ENCODE measurements around the gene RCOR1.
"Not testable (repeated sequence)": the region's sequence is repeated elsewhere in the genome, so short reads cannot be mapped to it uniquely, and the experiment has no call there.

Gene RCOR1

DNA sequence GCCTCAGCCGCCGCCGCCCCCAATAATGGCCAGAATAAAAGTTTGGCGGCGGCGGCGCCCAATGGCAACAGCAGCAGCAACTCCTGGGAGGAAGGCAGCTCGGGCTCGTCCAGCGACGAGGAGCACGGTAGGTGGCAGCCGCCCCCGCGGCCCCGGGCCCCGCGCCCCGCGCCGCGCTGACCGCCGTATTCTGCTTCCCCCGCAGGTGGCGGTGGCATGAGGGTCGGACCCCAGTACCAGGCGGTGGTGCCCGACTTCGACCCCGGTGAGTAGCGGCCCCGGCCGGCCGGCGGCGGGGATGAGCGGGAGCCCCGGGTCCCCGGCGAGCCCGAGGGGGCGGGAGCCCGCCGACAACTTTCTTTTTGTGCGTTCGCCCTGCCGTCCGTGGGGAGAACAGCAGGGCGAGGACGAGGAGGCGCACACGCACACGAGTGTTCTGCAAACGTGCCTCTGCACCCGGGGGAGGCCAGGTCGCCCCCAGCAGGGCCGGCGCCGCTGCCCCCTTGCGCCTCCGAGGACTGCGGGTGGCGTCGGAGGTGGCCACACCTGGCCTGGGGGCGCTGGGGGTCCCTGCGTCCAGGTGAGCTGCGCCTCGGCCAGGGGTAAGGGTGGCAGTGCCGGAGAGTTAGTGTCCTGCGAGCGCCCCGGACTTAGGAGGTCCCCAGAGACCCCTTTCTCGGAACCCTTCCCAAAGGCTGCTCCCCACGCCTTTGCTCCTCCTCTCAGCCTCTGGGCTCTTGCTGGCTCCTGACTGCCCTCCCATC lies 794 bp downstream of the RCOR1 start:
- peak; percentile 65 for DNase-seq (ENCODE audit: low read depth)

- DNase-seq (ENCODE audit: low read depth) = no peak
Observed at GRCh38 chr14:102593825-102594137, 1.3 kb downstream of the RCOR1 start.

DNA sequence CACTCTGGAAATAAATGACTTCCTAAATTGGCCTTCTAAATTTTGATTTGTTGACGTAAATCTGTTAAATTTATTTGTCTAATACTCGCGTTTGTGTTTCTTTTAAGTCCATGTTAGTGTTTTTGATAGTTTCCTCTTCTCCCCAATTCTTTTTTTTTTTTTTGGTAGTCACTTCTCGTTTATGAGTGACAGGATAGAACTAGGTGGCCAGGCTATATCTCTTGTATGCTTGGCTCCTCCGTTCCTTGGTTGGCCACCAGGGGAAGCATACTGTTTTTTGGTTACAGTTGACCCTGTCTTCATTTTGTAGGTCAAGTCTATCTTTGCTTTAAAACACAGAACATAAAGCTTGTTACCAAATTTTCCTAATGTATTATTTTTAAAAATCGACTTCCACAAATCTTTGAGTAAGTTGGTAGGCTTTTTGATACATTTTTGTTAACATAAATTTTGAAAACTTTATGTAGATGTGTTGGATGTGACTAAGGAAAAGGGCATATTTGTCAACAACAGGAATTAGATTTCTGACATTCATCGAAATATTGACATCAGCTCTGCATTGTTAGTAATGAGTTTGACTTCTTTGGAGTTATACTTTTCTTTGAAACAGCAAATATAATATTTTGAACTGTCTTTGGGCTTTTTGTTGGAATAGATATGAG lies 2.2 kb downstream of the RCOR1 start:
- DNase-seq (ENCODE audit: low read depth) = peak; percentile 87

DNA sequence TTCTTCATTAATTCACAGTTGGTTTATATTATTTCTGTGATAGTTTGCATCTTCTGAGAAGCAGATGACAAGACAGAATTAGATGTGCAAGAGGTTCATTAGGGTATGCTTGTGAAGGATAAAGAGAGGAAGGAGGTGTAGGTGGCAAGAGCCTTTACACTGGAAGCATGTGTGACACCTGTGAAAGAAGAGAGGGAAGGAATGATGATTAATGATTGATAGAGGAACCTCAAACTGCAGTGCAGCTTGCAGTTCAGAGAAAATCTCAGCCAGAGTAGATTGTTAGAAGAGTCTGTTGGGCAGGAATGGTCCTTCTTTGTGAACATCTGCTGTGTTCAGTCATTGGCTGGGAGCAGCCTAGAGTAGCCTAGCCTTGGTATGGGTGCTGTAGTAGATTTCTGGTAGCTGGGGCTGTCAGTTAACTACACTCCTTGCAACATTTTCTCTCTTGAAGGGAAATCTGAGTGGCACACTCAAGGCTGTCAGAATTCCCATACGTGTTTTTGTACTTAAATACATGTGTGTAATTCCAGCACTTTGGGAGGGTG lies 9.0 kb downstream of the RCOR1 start:
- DNase-seq (ENCODE audit: low read depth) = no peak

DNA sequence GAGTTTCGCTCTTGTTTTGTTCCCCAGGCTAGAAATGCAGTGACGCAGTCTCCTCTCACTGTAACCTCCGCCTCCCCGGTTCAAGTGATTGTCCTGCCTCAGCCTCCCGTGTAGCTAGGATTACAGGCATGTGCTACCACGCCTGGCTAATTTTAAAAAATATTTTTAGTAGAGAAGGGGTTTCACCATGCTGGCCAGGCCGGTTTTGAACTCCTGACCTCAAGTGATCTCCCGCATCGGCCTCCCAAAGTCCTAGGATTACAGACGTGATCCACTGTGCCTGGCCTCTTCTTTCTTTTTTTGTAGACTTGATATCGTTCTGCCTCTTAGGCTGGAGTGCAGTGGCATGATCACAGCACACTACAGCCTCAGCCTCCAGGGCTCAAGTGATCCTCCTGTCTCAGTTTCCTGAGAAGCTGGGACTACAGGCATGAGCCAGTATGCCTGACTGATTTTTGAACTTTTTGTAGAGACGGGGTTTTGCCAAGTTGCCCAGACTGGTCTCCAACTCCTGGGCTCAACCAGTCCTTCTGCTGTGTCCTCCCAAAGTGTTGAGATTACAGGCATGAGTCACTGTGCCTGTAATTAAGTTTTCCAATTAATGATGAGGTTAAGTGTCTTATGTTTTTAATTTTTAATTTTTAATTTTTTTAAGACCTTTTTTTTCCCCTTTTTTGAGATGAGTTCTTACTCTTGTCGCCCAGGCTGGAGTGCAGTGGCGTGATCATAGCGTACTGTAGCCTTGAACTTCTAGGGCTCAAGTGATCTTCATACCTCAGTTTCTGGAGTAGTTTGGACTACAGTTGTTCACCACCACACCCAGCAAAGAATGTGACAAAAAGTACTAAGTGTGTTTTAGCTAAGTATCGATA lies 10.2 kb downstream of the RCOR1 start:
- DNase-seq (ENCODE audit: low read depth) = no peak

DNA sequence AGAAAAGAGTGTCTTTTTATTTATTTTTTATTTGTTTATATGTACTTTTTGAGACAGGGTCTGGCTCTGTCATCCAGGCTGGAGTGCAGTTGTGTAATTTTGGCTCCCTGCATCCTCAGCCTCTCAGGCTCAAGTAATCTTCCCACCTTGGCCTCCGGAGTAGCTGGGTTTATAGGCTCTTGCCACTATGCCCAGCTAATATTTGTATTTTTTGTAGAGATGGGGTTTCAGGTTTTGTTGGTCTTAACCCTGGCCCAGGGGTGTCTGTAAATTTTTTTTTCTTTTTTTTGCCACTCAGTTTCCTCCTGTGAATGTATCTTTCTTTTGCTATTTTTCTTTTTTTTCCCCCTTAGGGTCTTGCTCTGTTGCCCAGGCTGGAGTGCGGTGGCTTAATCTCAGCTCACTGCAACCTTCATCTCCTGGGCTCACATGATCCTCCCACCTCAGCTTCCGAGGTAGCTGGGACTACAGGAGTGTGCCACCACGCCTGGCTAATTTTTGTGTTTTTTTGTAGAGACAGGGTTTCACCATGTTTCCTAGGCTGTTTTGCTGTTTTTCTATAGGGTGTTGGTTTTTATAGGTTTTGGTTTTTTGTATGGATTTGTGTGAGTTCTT lies 11.0 kb downstream of the RCOR1 start:
- DNase-seq (ENCODE audit: low read depth) = no peak

DNA sequence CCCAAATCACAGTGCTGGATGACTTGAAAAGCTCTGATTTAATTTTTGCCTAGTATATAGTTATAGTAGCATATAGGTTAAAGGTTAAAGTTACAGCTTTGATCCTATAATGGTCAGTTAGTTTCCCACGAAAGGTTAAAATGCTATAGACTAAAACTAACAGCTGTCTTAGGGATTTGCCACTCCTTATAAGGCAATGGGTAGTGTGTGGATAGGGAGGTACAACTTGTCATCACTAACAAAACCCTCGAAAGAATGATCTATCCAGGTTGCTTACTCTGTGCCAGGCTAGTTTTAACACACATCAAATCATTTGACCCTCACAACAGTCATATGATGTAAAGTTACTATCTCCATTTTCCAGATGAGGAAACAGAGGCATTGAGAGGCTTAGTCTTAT lies 11.7 kb downstream of the RCOR1 start:
- DNase-seq (ENCODE audit: low read depth) = no peak

DNA sequence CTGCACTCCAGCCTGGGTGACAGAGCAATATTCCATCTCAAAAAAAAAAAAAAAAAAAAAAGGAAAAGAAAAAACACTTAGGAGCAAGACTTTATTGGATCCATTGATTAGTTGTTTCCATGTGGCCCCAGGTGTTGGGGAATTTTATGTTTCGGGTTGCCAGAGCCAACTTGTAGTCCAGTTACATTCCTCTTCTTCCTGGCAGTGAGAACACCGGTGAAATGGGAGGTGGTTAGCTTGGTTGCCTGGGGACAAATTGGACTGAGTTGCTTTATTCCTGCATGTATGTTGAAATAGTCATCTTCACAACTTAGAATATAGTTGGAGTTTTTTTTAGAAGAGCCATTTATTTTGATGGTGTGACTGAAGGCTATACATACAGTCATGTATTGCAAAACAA lies 12.6 kb downstream of the RCOR1 start:
- peak; percentile 37 for DNase-seq (ENCODE audit: low read depth)

DNA sequence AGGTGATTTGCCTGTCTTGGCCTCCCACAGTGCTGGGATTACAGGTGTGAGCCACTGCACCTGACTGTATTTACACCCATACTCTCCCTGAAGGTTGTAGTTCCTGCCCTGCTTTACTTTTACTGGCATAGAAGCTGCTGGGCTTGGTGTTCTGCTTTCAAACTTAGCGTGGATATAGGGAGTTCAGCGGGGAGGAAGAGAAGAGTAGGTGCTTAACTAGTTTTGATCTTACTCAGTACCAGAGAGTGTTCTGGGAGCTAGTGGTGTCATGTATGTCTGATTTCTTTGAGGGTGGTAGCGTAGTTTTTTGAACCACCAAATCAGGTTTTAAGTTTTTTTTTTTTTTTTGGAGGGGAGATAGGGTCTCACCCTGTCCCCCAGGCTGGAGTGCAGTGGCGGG lies 13.8 kb downstream of the RCOR1 start:
- DNase-seq (ENCODE audit: low read depth) = no peak

DNA sequence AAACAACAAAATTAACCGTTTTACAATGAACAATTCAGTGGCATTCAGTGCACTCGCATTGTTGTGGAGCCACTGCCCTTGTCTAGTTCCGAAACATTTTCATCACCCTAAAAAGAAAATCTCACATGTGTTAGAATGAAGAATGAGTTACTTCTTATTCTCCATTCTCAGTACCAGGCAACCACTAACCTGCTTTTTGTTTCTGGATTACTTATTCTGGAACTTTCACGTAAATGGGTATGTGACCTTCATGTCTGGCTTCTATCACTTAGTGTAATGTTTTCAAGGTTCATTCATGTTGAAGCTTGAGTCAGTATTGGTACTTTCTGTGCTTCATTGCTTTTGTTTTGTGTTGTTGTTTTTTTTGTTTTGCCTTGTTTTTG lies 15.6 kb downstream of the RCOR1 start:
- DNase-seq (ENCODE audit: low read depth) = no peak

GRCh38 chr14:102610968-102611811 lies 18.7 kb downstream of the RCOR1 start:
- DNase-seq (ENCODE audit: low read depth) = no peak

DNA sequence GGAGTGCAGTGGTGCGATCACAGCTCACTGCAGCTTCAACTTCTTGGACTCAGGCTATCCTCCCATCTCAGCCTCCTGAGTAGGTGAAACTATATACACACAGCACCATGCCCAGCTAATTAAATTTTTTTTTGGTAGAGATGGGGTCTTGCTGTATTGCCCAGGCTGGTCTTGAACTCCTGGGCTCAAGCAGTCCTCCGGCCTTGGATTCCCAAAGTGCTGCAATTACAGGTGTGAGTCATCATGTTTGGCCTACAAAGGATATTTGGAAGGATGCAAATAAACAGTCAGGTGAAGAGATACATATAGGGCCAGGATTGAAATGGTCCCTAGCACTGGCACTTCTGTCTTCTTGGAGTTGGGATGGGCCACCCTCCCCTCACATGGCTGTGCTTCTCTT lies 23.9 kb downstream of the RCOR1 start:
- no peak for DNase-seq (ENCODE audit: low read depth)

- DNase-seq (ENCODE audit: low read depth) = no peak
Observed at GRCh38 chr14:102616799-102617198, 24.4 kb downstream of the RCOR1 start.

GRCh38 chr14:102619012-102619411 lies 26.6 kb downstream of the RCOR1 start:
- not testable (repeated sequence) for DNase-seq (ENCODE audit: low read depth)

GRCh38 chr14:102620413-102620812 lies 28.0 kb downstream of the RCOR1 start:
- peak; percentile 43 for DNase-seq (ENCODE audit: low read depth)

DNA sequence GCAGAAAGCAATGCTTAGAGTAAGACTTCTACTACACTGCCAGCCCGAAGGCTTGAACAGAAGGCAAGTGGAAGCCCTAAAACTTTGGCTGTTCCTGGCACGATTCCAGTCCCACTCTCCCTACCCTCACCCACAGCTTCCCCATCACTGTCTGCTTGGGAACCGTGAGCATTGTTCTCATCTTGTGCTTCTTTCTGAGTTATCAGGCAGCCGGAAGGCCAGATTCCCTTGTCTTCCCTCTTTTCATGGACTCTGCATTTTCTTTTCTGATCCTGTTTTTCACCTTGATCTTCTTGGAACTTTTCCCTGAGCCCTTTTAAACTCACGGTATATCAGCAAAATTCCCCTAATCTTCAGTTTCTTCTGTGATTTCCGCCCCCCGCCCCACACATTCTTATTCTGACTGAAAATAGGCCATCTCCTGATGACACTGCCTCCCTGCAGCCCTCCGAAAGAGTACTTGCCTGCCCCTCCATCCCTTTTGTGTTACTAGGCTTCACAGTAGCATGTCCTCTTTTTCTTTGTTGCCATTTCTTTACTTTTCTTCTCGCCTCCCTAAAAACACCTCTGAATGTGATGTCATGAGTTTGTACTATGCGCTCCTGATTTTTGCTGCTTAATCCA lies 29.9 kb downstream of the RCOR1 start:
- DNase-seq (ENCODE audit: low read depth) = no peak

DNA sequence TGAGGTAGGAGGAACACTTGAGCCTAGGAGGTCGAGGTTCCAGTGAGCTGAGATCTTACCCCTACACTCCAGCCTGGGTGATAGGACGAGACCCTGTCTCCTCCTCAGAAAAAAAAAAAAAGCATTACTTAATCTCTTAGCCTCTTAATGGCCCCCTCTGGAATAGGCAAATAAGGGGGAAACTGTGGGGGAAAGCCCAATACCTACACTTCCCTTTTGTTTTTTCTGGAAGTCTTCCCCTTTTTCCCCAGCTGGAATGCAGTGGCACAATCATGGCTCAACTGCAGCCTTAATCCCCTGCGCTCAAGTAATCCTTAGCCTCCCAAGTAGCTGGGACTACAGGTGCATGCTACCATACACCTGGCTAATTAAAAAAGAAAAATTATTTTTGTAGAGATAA lies 32.2 kb downstream of the RCOR1 start:
- DNase-seq (ENCODE audit: low read depth) = no peak

DNA sequence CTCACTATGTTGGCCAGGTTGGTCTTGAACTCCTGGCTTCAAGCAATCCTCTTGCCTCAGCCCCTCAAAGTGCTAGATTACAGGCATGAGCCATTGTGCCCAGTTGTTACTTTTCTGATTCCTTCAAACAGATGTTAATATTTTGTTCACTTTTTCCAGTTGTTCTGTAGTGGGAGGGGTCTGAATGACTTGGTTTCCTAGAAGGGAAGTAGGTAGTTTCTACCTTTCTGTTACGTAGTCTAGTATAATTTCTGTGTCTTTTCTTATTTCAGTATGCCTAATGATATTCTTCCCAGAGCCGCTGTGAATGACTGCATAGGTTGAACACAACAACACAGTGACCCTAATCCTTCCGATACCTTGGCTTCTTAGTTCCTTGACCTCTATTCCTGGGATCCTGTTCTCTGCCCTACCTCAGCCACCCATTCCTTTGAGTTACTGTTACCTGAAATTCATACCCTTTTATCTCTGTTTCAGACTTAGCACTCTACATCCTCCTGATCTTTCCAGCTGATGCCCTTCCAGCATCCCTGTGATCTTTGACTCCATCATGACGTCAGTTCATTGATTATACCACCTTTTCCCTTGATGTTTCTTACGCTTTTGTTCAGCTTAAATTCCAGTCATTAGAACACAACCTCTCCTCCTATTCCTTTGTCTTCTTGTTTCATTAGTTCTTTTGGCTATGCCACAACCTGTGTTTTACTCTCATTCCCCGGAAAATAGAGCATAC lies 33.3 kb downstream of the RCOR1 start:
- no peak for DNase-seq (ENCODE audit: low read depth)

- no peak for DNase-seq (ENCODE audit: low read depth)
Observed at GRCh38 chr14:102626530-102626929, 34.1 kb downstream of the RCOR1 start.

DNA sequence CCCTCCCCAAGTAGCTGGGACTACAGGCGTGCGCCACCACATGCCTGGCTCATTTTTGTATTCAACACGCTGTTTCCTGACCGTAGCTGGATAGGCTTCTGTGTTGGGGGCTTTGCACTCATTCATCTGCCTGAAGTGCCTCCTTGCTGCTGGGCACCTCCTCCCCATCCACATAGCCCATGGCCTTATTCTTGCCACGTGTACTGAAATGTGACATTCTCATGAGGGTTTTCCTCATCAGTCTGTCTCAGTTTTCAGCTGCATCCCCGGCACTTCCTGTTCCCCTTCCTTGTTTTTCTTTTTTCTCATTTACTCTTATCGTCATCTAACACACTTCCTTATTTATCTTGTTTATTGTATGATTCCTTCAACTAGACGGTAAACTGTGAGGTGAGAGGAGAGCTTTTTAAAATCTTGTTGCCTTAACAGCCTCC lies 36.6 kb downstream of the RCOR1 start:
- DNase-seq (ENCODE audit: low read depth) = no peak
